ENCODE measurements around the gene UCP3.

Gene UCP3

DNA sequence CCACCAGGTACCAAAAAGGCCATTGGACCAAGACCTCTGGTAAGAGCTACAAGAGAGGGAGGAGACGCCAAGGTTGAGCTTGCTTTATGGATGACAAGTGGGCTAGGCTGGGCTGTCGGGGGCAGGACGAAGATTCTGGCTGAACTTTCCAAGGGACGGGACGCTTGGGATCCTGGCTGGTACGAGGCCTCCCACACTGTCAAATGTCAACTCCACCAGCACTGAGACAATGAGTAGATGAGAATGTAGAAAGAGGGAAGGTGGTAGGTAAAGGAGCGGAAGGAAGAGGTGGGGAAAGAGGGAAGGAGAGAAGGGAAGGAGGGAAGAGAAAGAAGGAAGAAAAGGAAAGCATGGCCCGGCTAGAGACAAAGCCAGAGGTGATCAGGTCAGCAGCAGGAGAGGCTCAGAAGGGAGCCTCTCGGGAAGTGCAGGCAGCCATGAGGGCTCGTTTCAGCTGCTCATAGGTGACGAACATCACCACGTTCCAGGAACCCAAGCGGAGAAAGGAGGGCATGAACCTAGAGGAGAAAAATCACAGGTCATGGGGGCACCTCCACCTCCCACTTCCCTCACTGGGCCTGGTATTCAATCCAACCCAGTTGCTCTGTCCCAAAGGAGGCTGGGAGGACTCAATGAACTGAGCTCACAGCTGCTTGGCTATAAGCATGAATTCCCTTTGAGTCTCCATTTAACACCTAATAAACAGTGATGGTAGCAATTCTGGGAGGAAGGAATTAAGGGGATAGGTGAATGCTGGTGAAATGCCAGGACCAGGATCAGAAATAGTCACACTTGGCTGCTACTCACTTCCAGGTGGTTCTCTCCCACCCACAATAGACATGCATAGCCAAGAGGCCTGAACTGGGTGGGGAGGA is 34.0 kb downstream of the UCP3 start:
- no peak for DNase-seq (ENCODE audit: low spot score)
- in situ Hi-C loops (cut with MboI; ENCODE audit: low sequenced_read_pairs, unreplicated experiment), result loop anchor here (25.0 kb wide), 1 partner anchor 262 kb away; no protein-coding TSS in a partner anchor
- TF ChIP-seq, protein P1, sequence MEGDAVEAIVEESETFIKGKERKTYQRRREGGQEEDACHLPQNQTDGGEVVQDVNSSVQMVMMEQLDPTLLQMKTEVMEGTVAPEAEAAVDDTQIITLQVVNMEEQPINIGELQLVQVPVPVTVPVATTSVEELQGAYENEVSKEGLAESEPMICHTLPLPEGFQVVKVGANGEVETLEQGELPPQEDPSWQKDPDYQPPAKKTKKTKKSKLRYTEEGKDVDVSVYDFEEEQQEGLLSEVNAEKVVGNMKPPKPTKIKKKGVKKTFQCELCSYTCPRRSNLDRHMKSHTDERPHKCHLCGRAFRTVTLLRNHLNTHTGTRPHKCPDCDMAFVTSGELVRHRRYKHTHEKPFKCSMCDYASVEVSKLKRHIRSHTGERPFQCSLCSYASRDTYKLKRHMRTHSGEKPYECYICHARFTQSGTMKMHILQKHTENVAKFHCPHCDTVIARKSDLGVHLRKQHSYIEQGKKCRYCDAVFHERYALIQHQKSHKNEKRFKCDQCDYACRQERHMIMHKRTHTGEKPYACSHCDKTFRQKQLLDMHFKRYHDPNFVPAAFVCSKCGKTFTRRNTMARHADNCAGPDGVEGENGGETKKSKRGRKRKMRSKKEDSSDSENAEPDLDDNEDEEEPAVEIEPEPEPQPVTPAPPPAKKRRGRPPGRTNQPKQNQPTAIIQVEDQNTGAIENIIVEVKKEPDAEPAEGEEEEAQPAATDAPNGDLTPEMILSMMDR (IDR thresholded peaks at IDR 0.05; ENCODE audit: borderline replicate concordance, control extremely low read depth, extremely low read depth, insufficient read depth, missing control alignments), result no peak

DNA sequence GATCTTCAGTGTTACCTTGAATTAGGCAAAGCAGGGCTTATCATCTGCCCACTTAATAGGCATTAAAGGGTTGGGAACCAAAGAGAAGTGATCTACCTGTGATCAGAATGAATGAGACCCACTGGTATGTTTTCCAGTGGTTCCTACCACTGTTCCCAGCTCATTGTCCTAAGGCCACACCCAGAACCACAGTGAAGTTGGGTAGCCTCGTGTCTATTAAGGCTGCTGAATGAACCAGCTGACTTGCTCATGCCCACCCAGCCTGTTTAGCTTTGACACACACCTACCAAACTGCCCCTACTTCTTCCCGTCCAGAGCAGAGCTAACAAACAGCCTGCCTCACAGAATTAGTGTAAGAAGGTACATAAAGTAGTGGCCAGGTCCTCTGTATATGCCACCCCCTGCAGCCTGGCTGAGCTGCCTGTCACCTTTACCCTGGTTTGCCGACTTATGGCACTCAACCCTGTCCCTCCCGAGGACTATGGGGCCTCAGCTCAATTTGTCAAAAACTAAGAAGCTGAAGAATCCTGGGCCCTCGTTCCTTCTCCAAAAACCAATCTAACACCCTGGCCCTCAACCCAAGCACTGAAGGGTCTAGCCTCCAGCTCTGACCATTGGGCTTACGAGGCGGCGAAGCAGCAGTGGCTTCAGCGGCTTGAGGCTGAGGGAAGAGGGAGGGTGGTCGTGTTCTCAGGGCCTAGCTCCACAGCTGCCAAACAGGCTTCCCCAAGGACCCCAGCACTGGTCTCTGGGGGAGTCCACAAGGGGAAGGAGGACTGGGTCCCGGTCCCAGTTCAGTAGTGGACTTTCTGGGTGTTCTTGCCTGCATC is 36.0 kb downstream of the UCP3 start:
- in situ Hi-C loops (cut with MboI; ENCODE audit: low sequenced_read_pairs, unreplicated experiment), result loop anchor here (25.0 kb wide), 1 partner anchor 264 kb away; no protein-coding TSS in a partner anchor
- TF ChIP-seq, protein P1 (IDR thresholded peaks at IDR 0.05; ENCODE audit: borderline replicate concordance, control extremely low read depth, extremely low read depth, insufficient read depth, missing control alignments), result no peak
- no peak for DNase-seq (ENCODE audit: low spot score)

GRCh38 chr11:73972187-73972586 is 36.7 kb downstream of the UCP3 start:
- TF ChIP-seq, protein P1 (IDR thresholded peaks at IDR 0.05; ENCODE audit: borderline replicate concordance, control extremely low read depth, extremely low read depth, insufficient read depth, missing control alignments), result no peak
- DNase-seq (ENCODE audit: low spot score), result no peak
- in situ Hi-C loops (cut with MboI; ENCODE audit: low sequenced_read_pairs, unreplicated experiment), result loop anchor here (25.0 kb wide), 1 partner anchor 265 kb away; no protein-coding TSS in a partner anchor

GRCh38 chr11:73971175-73971719 is 37.6 kb downstream of the UCP3 start:
- TF ChIP-seq, protein P1 (IDR thresholded peaks at IDR 0.05; ENCODE audit: borderline replicate concordance, control extremely low read depth, extremely low read depth, insufficient read depth, missing control alignments), result no peak
- no peak for DNase-seq (ENCODE audit: low spot score)
- in situ Hi-C loops (cut with MboI; ENCODE audit: low sequenced_read_pairs, unreplicated experiment), result loop anchor here (25.0 kb wide), 1 partner anchor 266 kb away; no protein-coding TSS in a partner anchor

GRCh38 chr11:73969991-73970800 is 38.7 kb downstream of the UCP3 start:
- TF ChIP-seq, protein P1 (IDR thresholded peaks at IDR 0.05; ENCODE audit: borderline replicate concordance, control extremely low read depth, extremely low read depth, insufficient read depth, missing control alignments), result no peak
- in situ Hi-C loops (cut with MboI; ENCODE audit: low sequenced_read_pairs, unreplicated experiment), result loop anchor here (25.0 kb wide), 1 partner anchor 267 kb away; no protein-coding TSS in a partner anchor
- DNase-seq (ENCODE audit: low spot score), result peak; percentile 20

All from GM13976 (cell line).